Thyroid gland (tissue), 4 donors: ENCODE data around the gene LEPR. TPM values are rescaled to one million over a fixed set of nuclear protein-coding genes. Genes with fewer than 3 reads are reported as not detected.

Experiments used
- DNase-seq, 2 donors: peaks; one replicate each; pipeline ENCODE4 v3.0.0-alpha.2; 2019
- H3K27ac ChIP-seq, 3 donors: fragments of 200-600 bp; sonication (generic); 1 replicate in 2 of 3; 2 replicates in 1 of 3; pipeline ENCODE4 v1.5.1; 2016 to 2019; ENCODE audit warnings: mild to moderate bottlenecking in 1 of 3, moderate library complexity in 1 of 3
- H3K27me3 ChIP-seq: fragments of 200-600 bp; sonication (generic); one replicate; pipeline ENCODE4 v1.5.1; 2019
- H3K36me3 ChIP-seq, 2 donors: fragments of 200-600 bp; sonication (generic); one replicate each; pipeline ENCODE4 v1.5.1; 2016 to 2019
- H3K4me1 ChIP-seq, 2 donors: fragments of 200-600 bp; sonication (generic); one replicate each; pipeline ENCODE4 v1.5.1; 2017 to 2019
- H3K4me3 ChIP-seq, 3 donors: fragments of 200-600 bp; sonication (generic); replicated peaks in 1 of 3; 1 replicate in 2 of 3; 2 replicates in 1 of 3; pipeline ENCODE4 v1.5.1; 2016; ENCODE audit warnings: mild to moderate bottlenecking in 1 of 3
- H3K9me3 ChIP-seq: fragments of 200-600 bp; sonication (generic); one replicate; pipeline ENCODE4 v1.5.1; 2017
- CTCF ChIP-seq, 6 experiments: fragments of 200-600 bp in 3 of 6; fragments of 450-650 bp in 3 of 6; sonication (generic) in 3 of 6; IDR thresholded peaks; one replicate each; pipeline ENCODE4 v1.5.1; 2016 to 2019; ENCODE audit warnings: antibody characterized with exemption in 6 of 6, mild to moderate bottlenecking in 2 of 6, inconsistent platforms in 1 of 6, moderate library complexity in 1 of 6
- POLR2A ChIP-seq, 2 donors: fragments of 450-650 bp; IDR thresholded peaks; one replicate each; pipeline ENCODE4 v1.6.1; 2017; ENCODE audit warnings: antibody characterized with exemption in 2 of 2, mild to moderate bottlenecking in 2 of 2, moderate library complexity in 1 of 2
- WGBS, 2 donors: methylation state at CpG; one replicate each; pipeline ENCODE4 v1.1.5; 2017; 5-methylcytosine and 5-hydroxymethylcytosine counted together
- intact Hi-C: fragments of 100-400 bp; cut with DNase I; formaldehyde crosslinking; loops from one replicate; pipeline ENCODE4 v1.15.1; 2023
- total RNA-seq, 4 donors: library from RNA; depleted of rRNA; stranded (reverse); fragments of >200 nt; gene quantifications; one replicate each; pipeline ENCODE4 v1.2.3, GENCODE V29; 2016

Gene LEPR
- total RNA-seq, result 10 to 100 TPM; 11.4 to 80.4 (median 17.5) TPM

GRCh38 chr1:65420590-65421350 lies at the start of gene LEPR, which contains the start of gene LEPROT:
Gene LEPR (plus strand): TSS chr1:65420668. CDS start chr1:65565566, 144,898 bp downstream.
Gene LEPROT (plus strand): TSS chr1:65420668. CDS start chr1:65420725, 57 bp downstream.
- peak within 1 kb of the TSS; percentile 97 for H3K27ac ChIP-seq
- peaks cover 2 to 5% of the 10 kb centered on the region in 2 donors for H3K36me3 ChIP-seq
- WGBS, 2 donors, result 0 to 1% methylated on average over 16 to 22 of the region's 60 CpGs
- H3K4me3 ChIP-seq, result peak within 1 kb of the TSS; percentile 68 to 91 (median 83)
- intact Hi-C loops, result no loop called here
- H3K9me3 ChIP-seq, result no peaks in the 10 kb centered on the region
- no peaks in the 10 kb centered on the region for H3K27me3 ChIP-seq
- DNase-seq, result no peak
- TF ChIP-seq POLR2A (IDR thresholded peaks at IDR 0.05) (peak; percentile 42 to 90), CTCF (IDR thresholded peaks at IDR 0.05) (no peak)
- H3K4me1 ChIP-seq, result peaks cover 40 to 46% of the 10 kb centered on the region in 2 donors

- no peak for DNase-seq
- no peaks in the 10 kb centered on the region for H3K27me3 ChIP-seq
- no peaks in the 10 kb centered on the region for H3K9me3 ChIP-seq
- 96 to 97% methylated on average over 3 of the region's 3 CpGs for WGBS, 2 donors
- no peaks in the 10 kb centered on the region for H3K4me1 ChIP-seq
- intact Hi-C loops, result no loop called here
- H3K4me3 ChIP-seq, result no peak overlapping the region
- TF ChIP-seq CTCF (IDR thresholded peaks at IDR 0.05), result no peak
- no peak for TF ChIP-seq POLR2A (IDR thresholded peaks at IDR 0.05)
- H3K36me3 ChIP-seq, result no peaks in the 10 kb centered on the region
- H3K27ac ChIP-seq, result no peak overlapping the region
These were observed 48.9 kb upstream of the LEPR start for GRCh38 chr1:65371544-65371943.

- intact Hi-C loops, result no loop called here
These were observed 47.9 kb upstream of the LEPR start for GRCh38 chr1:65372557-65372956.

GRCh38 chr1:65377496-65378246 lies 42.8 kb upstream of the LEPR start:
- H3K36me3 ChIP-seq, result no peaks in the 10 kb centered on the region
- no peak overlapping the region for H3K27ac ChIP-seq
- H3K4me1 ChIP-seq, result no peaks in the 10 kb centered on the region
- WGBS, 2 donors, result 91 to 93% methylated on average over 4 of the region's 4 CpGs
- no peak for DNase-seq
- no peaks in the 10 kb centered on the region for H3K9me3 ChIP-seq
- no peaks in the 10 kb centered on the region for H3K27me3 ChIP-seq
- no peak overlapping the region for H3K4me3 ChIP-seq
- intact Hi-C loops, result no loop called here
- TF ChIP-seq POLR2A (IDR thresholded peaks at IDR 0.05) (no peak), CTCF (IDR thresholded peaks at IDR 0.05) (no peak)

More at GRCh38 chr1:65372557-65372956, 47.9 kb upstream of the LEPR start:
- Histone ChIP-seq H3K36me3 (no peaks in the 10 kb centered on the region), H3K27me3 (no peaks in the 10 kb centered on the region), H3K4me3 (no peak overlapping the region), H3K27ac (no peak overlapping the region), H3K9me3 (no peaks in the 10 kb centered on the region), H3K4me1 (no peaks in the 10 kb centered on the region)
- whole genome bisulfite sequencing, 2 donors, result 62 to 75% methylated on average over 1 of the region's 1 CpG
- TF ChIP-seq CTCF (IDR thresholded peaks at IDR 0.05) (no peak), POLR2A (IDR thresholded peaks at IDR 0.05) (no peak)
- no peak for DNase-seq
